SJCRH30 (cell line): Measurements from ENCODE around the gene GLOD5. TPM values are rescaled to one million over a fixed set of nuclear protein-coding genes. Genes with fewer than 3 reads are reported as not detected.

Experiments
- DNase-seq, 2 experiments: peaks; one replicate each; pipeline ENCODE4 v3.0.0-alpha.2; 2015 to 2020
- H3K27ac ChIP-seq: fragments of 250-450 bp; sonication (Bioruptor Pico); 2 replicates; pipeline ENCODE4 v1.5.1; 2020; ENCODE audit warnings: mild to moderate bottlenecking, moderate library complexity
- H3K27me3 ChIP-seq: fragments of 250-450 bp; sonication (Bioruptor Pico); 2 replicates; pipeline ENCODE4 v1.5.1; 2020; ENCODE audit warnings: mild to moderate bottlenecking, moderate library complexity
- H3K36me3 ChIP-seq: fragments of 250-450 bp; sonication (Bioruptor Pico); 2 replicates; pipeline ENCODE4 v1.5.1; 2020; ENCODE audit warnings: mild to moderate bottlenecking, moderate library complexity
- H3K4me1 ChIP-seq: fragments of 250-450 bp; sonication (Bioruptor Pico); 2 replicates; pipeline ENCODE4 v1.5.1; 2020; ENCODE audit warnings: mild to moderate bottlenecking, moderate library complexity
- H3K4me3 ChIP-seq: fragments of 250-450 bp; sonication (Bioruptor Pico); 2 replicates; pipeline ENCODE4 v1.5.1; 2020; ENCODE audit warnings: mild to moderate bottlenecking, moderate library complexity
- H3K9me3 ChIP-seq: fragments of 250-450 bp; sonication (Bioruptor Pico); replicated peaks from 2 replicates; pipeline ENCODE4 v1.5.1; 2020; ENCODE audit warnings: mild to moderate bottlenecking, moderate library complexity
- total RNA-seq: library from RNA; depleted of rRNA; stranded (reverse); fragments of >200 nt; shearing (Covaris generic); gene quantifications from 2 replicates; pipeline ENCODE4 v1.2.3, GENCODE V29; 2014; rRNA removed

The GLOD5 gene
- total RNA-seq, 1 experiment from 2014 or later, result not detected

GRCh38 chrX:48823053-48823452 lies 61.5 kb downstream of the GLOD5 start:
- Histone ChIP-seq H3K36me3 (no peaks in the 10 kb centered on the region), H3K4me1 (no peaks in the 10 kb centered on the region), H3K27ac (no peak overlapping the region), H3K27me3 (no peaks in the 10 kb centered on the region), H3K4me3 (no peak overlapping the region), H3K9me3 (no peaks in the 10 kb centered on the region)
- DNase-seq, result no peak

Other genes starting within 250 kb of the GLOD5 start
- 61.7 and 71.9 TPM in 2 replicates for gene EBP, start 239.9 kb upstream of the GLOD5 start, total RNA-seq
- 4.3 and 4.6 TPM in 2 replicates for gene TBC1D25, start 222.0 kb upstream of the GLOD5 start, total RNA-seq
- gene RBM3, start 187.3 kb upstream of the GLOD5 start, total RNA-seq, result 117 and 135 TPM in 2 replicates
- gene WDR13, start 164.3 kb upstream of the GLOD5 start, total RNA-seq, result 19.9 and 23.6 TPM in 2 replicates
- gene WAS, start 77.9 kb upstream of the GLOD5 start, total RNA-seq, result not detected in 2 replicates
- gene SUV39H1, start 65.0 kb upstream of the GLOD5 start, total RNA-seq, result 10.2 and 10.5 TPM in 2 replicates
- gene GATA1, start 24.8 kb downstream of the GLOD5 start, total RNA-seq, result not detected in 2 replicates
- 31.5 and 47.2 TPM in 2 replicates for gene HDAC6, start 40.3 kb downstream of the GLOD5 start, total RNA-seq
- not detected in 2 replicates for gene ERAS, start 64.8 kb downstream of the GLOD5 start, total RNA-seq
- gene PCSK1N, start 73.9 kb downstream of the GLOD5 start, total RNA-seq, result not detected in 2 replicates
- gene TIMM17B, start 136.0 kb downstream of the GLOD5 start, total RNA-seq, result 43.5 and 51.1 TPM in 2 replicates
- gene PQBP1, start 136.2 kb downstream of the GLOD5 start, total RNA-seq, result 52.3 and 52.4 TPM in 2 replicates
- 12.6 and 16.0 TPM in 2 replicates for gene SLC35A2, start 149.9 kb downstream of the GLOD5 start, total RNA-seq
- 6.8 and 8.0 TPM in 2 replicates for gene PIM2, start 157.3 kb downstream of the GLOD5 start, total RNA-seq
- gene OTUD5, start 195.9 kb downstream of the GLOD5 start, total RNA-seq, result 17.0 and 19.2 TPM in 2 replicates
- 0.08 and 0.12 TPM in 2 replicates for gene KCND1, start 210.1 kb downstream of the GLOD5 start, total RNA-seq
- gene GRIPAP1, start 240.5 kb downstream of the GLOD5 start, total RNA-seq, result 16.2 and 19.4 TPM in 2 replicates